GM12878 (cell line): ENCODE measurements around the gene CBARP. TPM values are rescaled to one million over a fixed set of nuclear protein-coding genes. Genes with fewer than 3 reads are reported as not detected.
A peak's percentile ranks its signal among the peaks of the same experiment; 100 is the strongest.
"Not testable (repeated sequence)": the region's sequence is repeated elsewhere in the genome, so short reads cannot be mapped to it uniquely, and the experiment has no call there.

Experiments
- ATAC-seq: fragments of 200-7000 bp; cut with Tn5 transposase; 3 replicates; pipeline ENCODE4 v1.9.1; 2020; ENCODE audit warnings: mild to moderate bottlenecking, moderate library complexity
- BruUV-seq: library from RNA; stranded (reverse); fragments of 400-500 nt; replicated peaks from 2 replicates; lab custom pipeline; 2021; lab: Mats Ljungman, UMichigan
- CTCF ChIA-PET: fragments of 300-600 bp; sonication (Branson Sonifier 250); formaldehyde crosslinking; extraction: SDS; loops from one replicate; lab custom pipeline; 2021; ENCODE audit warnings: inconsistent platforms; lab: Yijun Ruan, JAX
- POLR2A ChIA-PET: fragments of 350-600 bp; formaldehyde crosslinking; extraction: SDS; loops from one replicate; lab custom pipeline; 2021; ENCODE audit warnings: inconsistent platforms; lab: Charles Lee
- RAD21 ChIA-PET: fragments of 300-600 bp; sonication (Branson Sonifier 250); formaldehyde crosslinking; loops from one replicate; lab custom pipeline; 2023; ENCODE audit warnings: antibody characterized with exemption; ENCODE audit not compliant: unreplicated experiment; lab: Charles Lee
- SMC1A ChIA-PET: fragments of 300-600 bp; sonication (Branson Sonifier 250); formaldehyde crosslinking; loops from one replicate; lab custom pipeline; 2023; ENCODE audit not compliant: unreplicated experiment, uncharacterized antibody; lab: Charles Lee
- DNase-seq: peaks from one replicate; pipeline ENCODE4 v3.0.0-alpha.2; 2011; ENCODE audit warnings: low read depth, low spot score
- FAIRE-seq: peaks from 3 replicates; lab custom pipeline; 2011; peaks lifted over from hg19 to GRCh38; lab: Jason Lieb, UNC
- H2AFZ ChIP-seq: 2 replicates; pipeline ENCODE4 v1.6.0; 2011; ENCODE audit warnings: low read depth, low read length, control low read depth; ENCODE audit not compliant: control insufficient read depth
- H3K27ac ChIP-seq: 2 replicates; pipeline ENCODE4 v1.5.1; 2011; ENCODE audit warnings: control low read depth; ENCODE audit not compliant: control insufficient read depth, insufficient read depth
- H3K27me3 ChIP-seq, 2 experiments: replicated peaks in 1 of 2; 2 replicates each; pipeline versions ENCODE4 v1.6.0 to v1.6.1; 2011; ENCODE audit warnings: low read length in 1 of 2; ENCODE audit not compliant: control insufficient read depth in 2 of 2, insufficient read depth in 2 of 2
- H3K36me3 ChIP-seq, 2 experiments: 2 replicates each; pipeline ENCODE4 v1.5.1; 2011; ENCODE audit warnings: low read length in 1 of 2; ENCODE audit not compliant: control insufficient read depth in 2 of 2, insufficient read depth in 2 of 2
- H3K4me1 ChIP-seq: 2 replicates; pipeline ENCODE4 v1.6.1; 2011; ENCODE audit warnings: mild to moderate bottlenecking, low read length, moderate library complexity, mixed read lengths; ENCODE audit not compliant: control insufficient read depth, insufficient read depth
- H3K4me2 ChIP-seq: 2 replicates; pipeline ENCODE4 v1.6.0; 2011; ENCODE audit warnings: control low read depth; ENCODE audit not compliant: control insufficient read depth, insufficient read depth
- H3K4me3 ChIP-seq: fragments of 200-600 bp; sonication (generic); 2 replicates; pipeline ENCODE4 v1.5.1; 2016
- H3K79me2 ChIP-seq: 2 replicates; pipeline ENCODE4 v1.6.0; 2011; ENCODE audit warnings: low read length; ENCODE audit not compliant: control insufficient read depth, insufficient read depth
- H3K9ac ChIP-seq: 2 replicates; pipeline ENCODE4 v1.8.0; 2011; ENCODE audit warnings: low read length, control low read depth, mixed read lengths; ENCODE audit not compliant: control insufficient read depth, insufficient read depth
- H3K9me3 ChIP-seq: replicated peaks from 3 replicates; pipeline ENCODE4 v1.5.1; 2011; ENCODE audit warnings: mild to moderate bottlenecking, low read length; ENCODE audit not compliant: control insufficient read depth, insufficient read depth
- H4K20me1 ChIP-seq: 2 replicates; pipeline ENCODE4 v1.6.0; 2011; ENCODE audit not compliant: control insufficient read depth, insufficient read depth
- ASH2L ChIP-seq: fragments of 300-600, 200-600 bp; sonication (generic); IDR thresholded peaks from 2 replicates; pipeline ENCODE4 v1.6.1; 2017; ENCODE audit warnings: low read depth, mild to moderate bottlenecking, borderline replicate concordance
- EP300 ChIP-seq, 2 experiments: fragments of 150-350 bp in 1 of 2; IDR thresholded peaks; 2 replicates each; pipeline ENCODE4 v1.6.1; 2011 to 2012; ENCODE audit warnings: low read depth in 2 of 2, low read length in 2 of 2, borderline replicate concordance in 1 of 2, improper control_type of control experiment in 1 of 2, inconsistent platforms in 1 of 2; ENCODE audit not compliant: control insufficient read depth in 1 of 2
- RAD51 ChIP-seq: fragments of 450-650 bp; IDR thresholded peaks from 2 replicates; pipeline ENCODE4 v1.6.1; 2016; ENCODE audit warnings: moderate library complexity, mild to moderate bottlenecking, inconsistent platforms
- STAT1 ChIP-seq: fragments of 450-650 bp; conservative IDR thresholded peaks from 2 replicates; pipeline ENCODE4 v1.6.1; 2014; ENCODE audit warnings: antibody characterized with exemption, mild to moderate bottlenecking
- SUPT20H ChIP-seq: IDR thresholded peaks from 2 replicates; pipeline ENCODE4 v1.6.1; 2011; ENCODE audit warnings: low read depth, mild to moderate bottlenecking, low read length, moderate library complexity, borderline replicate concordance; ENCODE audit not compliant: control insufficient read depth
- TCF12 ChIP-seq: IDR thresholded peaks from 2 replicates; pipeline ENCODE4 v1.6.1; 2011; ENCODE audit warnings: low read depth, mild to moderate bottlenecking, low read length
- WGBS: methylation state at CpG from one replicate; pipeline ENCODE4 v1.1.6; 2016; ENCODE audit warnings: low lambda C conversion rate; ENCODE audit not compliant: insufficient replicate concordance, insufficient coverage; ENCODE audit errors: missing lambda C conversion rate; 5-methylcytosine and 5-hydroxymethylcytosine counted together
- in situ Hi-C: fragments of 300-500 bp; cut with MboI; formaldehyde crosslinking; loops from 9 replicates; pipeline ENCODE4 v1.14.3; 2018; ENCODE audit warnings: mixed read lengths
- intact Hi-C: fragments of 100-400 bp; cut with micrococcal nuclease; formaldehyde crosslinking; loops from one replicate; pipeline ENCODE4 v1.14.2; 2022; ENCODE audit not compliant: unreplicated experiment
- polyA plus RNA-seq, 11 experiments: library from polyadenylated mRNA; depleted of rRNA in 4 of 11; unstranded in 6 of 11; stranded (reverse) in 5 of 11; fragments of >200 nt; fragmentation: Nextera tagmentation in 4 of 11; fragmentation: Illumina TruSeq in 1 of 11; extraction: Ambion mirVana in 4 of 11; extraction: Trizol in 1 of 11; gene quantifications; 1 replicate in 1 of 11; 2 replicates in 10 of 11; pipeline versions ENCODE4 v1.2.1 to v1.2.3, GENCODE V29; 2011 to 2016; ENCODE audit warnings: inconsistent platforms in 2 of 11, missing spikeins in 2 of 11, low read depth in 1 of 11
- total RNA-seq, 4 experiments: library from RNA; depleted of rRNA in 3 of 4; stranded (reverse); fragments of >200 nt in 3 of 4; fragmentation: Illumina TruSeq in 1 of 4; extraction: Trizol in 1 of 4; gene quantifications; 2 replicates each; pipeline versions ENCODE4 v1.2.1 to v1.2.3, GENCODE V29; 2013 to 2021
- TF ChIP-seq, protein P1 (sequence below): IDR thresholded peaks from 2 replicates; pipeline ENCODE4 v1.6.1; 2011; ENCODE audit warnings: low read depth, mild to moderate bottlenecking, low read length, moderate library complexity, borderline replicate concordance; ENCODE audit errors: extremely low read depth
- TF ChIP-seq, protein P2 (sequence below): fragments of 450-650 bp; IDR thresholded peaks from 2 replicates; pipeline ENCODE4 v1.6.1; 2018; ENCODE audit warnings: borderline replicate concordance, mild to moderate bottlenecking; ENCODE audit not compliant: partially characterized antibody
- TF ChIP-seq, protein P3 (sequence below): fragments of 150-350 bp; IDR thresholded peaks from 2 replicates; pipeline ENCODE4 v1.6.1; 2014; ENCODE audit warnings: mild to moderate bottlenecking, low read depth, low read length
- TF ChIP-seq, protein P4 (sequence below): fragments of 450-650 bp; IDR thresholded peaks from 2 replicates; pipeline ENCODE4 v1.6.1; 2017; ENCODE audit warnings: mild to moderate bottlenecking

Gene CBARP
- total and polyA plus RNA-seq, 10 of the 15 experiments (the other 5 are each of a cell fraction or from before 2014, with no cell fraction given), result 0.04 to 0.59 (median 0.18) TPM; not detected in 3

DNA sequence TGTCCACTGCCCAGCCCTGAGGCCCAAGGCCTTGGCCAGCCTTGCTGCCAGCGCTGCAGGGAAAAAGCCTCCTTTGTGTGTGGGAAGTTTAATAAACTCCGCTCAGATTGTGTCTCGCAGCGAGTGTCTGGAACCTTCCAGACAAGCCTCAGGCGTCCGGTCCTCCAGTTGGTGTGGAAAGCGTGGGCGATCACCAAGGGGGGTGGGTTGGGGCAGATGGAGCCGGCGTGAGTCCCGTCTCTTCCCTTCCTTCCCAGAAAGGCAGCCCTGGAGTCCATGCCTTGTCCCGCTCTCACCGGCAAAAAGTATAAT, 27.6 kb downstream of the CBARP start:
- FAIRE-seq (no peak), DNase-seq (no peak)
- SMC1A ChIA-PET, result no interaction called here
- intact Hi-C loops, result no loop called here
- H3K9me3 ChIP-seq, result no peaks in the 10 kb centered on the region
- H3K27ac ChIP-seq, result no peak overlapping the region
- no peak overlapping the region for H3K4me3 ChIP-seq
- 98% methylated on average over 13 of the region's 13 CpGs for WGBS
- no TSS peak for BruUV-seq
- peaks cover 85% of the 10 kb centered on the region for H3K79me2 ChIP-seq
- peaks cover 27% of the 10 kb centered on the region for H3K4me1 ChIP-seq
- CTCF ChIA-PET, result interaction anchor here (0.6 kb wide), 2 partner anchors 213 to 317 kb away, joined by 3 to 5 read pairs; partner anchors contain the start of gene MED16
- POLR2A ChIA-PET, result interaction anchor here (0.5 kb wide), 1 partner anchor 958 kb away, joined by 4 read pairs; no protein-coding TSS in a partner anchor
- H2AFZ ChIP-seq, result no peak overlapping the region
- H3K27me3 ChIP-seq, result no peaks in the 10 kb centered on the region
- TF ChIP-seq ASH2L (no peak), STAT1 (no peak), TCF12 (no peak), RAD51 (no peak), SUPT20H (no peak), EP300 (IDR thresholded peaks at IDR 0.05; ENCODE audit: borderline replicate concordance in 1 of 2, control insufficient read depth in 1 of 2, low read depth in 2 of 2, low read length in 2 of 2) (no peak)
- TF ChIP-seq, protein P1, sequence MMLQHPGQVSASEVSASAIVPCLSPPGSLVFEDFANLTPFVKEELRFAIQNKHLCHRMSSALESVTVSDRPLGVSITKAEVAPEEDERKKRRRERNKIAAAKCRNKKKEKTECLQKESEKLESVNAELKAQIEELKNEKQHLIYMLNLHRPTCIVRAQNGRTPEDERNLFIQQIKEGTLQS, result no peak
- TF ChIP-seq, protein P2, sequence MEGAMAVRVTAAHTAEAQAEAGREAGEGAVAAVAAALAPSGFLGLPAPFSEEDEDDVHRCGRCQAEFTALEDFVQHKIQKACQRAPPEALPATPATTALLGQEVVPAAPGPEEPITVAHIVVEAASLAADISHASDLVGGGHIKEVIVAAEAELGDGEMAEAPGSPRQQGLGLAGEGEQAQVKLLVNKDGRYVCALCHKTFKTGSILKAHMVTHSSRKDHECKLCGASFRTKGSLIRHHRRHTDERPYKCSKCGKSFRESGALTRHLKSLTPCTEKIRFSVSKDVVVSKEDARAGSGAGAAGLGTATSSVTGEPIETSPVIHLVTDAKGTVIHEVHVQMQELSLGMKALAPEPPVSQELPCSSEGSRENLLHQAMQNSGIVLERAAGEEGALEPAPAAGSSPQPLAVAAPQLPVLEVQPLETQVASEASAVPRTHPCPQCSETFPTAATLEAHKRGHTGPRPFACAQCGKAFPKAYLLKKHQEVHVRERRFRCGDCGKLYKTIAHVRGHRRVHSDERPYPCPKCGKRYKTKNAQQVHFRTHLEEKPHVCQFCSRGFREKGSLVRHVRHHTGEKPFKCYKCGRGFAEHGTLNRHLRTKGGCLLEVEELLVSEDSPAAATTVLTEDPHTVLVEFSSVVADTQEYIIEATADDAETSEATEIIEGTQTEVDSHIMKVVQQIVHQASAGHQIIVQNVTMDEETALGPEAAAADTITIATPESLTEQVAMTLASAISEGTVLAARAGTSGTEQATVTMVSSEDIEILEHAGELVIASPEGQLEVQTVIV, result no peak
- TF ChIP-seq, protein P3, sequence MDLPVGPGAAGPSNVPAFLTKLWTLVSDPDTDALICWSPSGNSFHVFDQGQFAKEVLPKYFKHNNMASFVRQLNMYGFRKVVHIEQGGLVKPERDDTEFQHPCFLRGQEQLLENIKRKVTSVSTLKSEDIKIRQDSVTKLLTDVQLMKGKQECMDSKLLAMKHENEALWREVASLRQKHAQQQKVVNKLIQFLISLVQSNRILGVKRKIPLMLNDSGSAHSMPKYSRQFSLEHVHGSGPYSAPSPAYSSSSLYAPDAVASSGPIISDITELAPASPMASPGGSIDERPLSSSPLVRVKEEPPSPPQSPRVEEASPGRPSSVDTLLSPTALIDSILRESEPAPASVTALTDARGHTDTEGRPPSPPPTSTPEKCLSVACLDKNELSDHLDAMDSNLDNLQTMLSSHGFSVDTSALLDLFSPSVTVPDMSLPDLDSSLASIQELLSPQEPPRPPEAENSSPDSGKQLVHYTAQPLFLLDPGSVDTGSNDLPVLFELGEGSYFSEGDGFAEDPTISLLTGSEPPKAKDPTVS, result no peak
- TF ChIP-seq, protein P4, sequence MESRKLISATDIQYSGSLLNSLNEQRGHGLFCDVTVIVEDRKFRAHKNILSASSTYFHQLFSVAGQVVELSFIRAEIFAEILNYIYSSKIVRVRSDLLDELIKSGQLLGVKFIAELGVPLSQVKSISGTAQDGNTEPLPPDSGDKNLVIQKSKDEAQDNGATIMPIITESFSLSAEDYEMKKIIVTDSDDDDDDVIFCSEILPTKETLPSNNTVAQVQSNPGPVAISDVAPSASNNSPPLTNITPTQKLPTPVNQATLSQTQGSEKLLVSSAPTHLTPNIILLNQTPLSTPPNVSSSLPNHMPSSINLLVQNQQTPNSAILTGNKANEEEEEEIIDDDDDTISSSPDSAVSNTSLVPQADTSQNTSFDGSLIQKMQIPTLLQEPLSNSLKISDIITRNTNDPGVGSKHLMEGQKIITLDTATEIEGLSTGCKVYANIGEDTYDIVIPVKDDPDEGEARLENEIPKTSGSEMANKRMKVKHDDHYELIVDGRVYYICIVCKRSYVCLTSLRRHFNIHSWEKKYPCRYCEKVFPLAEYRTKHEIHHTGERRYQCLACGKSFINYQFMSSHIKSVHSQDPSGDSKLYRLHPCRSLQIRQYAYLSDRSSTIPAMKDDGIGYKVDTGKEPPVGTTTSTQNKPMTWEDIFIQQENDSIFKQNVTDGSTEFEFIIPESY, result no peak
- TF ChIP-seq, all 136 proteins: peak for 0
- in situ Hi-C loops, result no loop called here
- H3K9ac ChIP-seq, result no peak overlapping the region
- RAD21 ChIA-PET, result interaction anchor here (0.6 kb wide), 1 partner anchor 34 kb away, joined by 4 read pairs; no protein-coding TSS in a partner anchor
- ATAC-seq, result no peak
- H3K36me3 ChIP-seq, result peaks cover 6 to 12% of the 10 kb centered on the region in 2 experiments; a peak in 3 of 4 replicates
- no peak overlapping the region for H3K4me2 ChIP-seq
- H4K20me1 ChIP-seq, result no peaks in the 10 kb centered on the region; the same call in none of the 2 replicates

DNA sequence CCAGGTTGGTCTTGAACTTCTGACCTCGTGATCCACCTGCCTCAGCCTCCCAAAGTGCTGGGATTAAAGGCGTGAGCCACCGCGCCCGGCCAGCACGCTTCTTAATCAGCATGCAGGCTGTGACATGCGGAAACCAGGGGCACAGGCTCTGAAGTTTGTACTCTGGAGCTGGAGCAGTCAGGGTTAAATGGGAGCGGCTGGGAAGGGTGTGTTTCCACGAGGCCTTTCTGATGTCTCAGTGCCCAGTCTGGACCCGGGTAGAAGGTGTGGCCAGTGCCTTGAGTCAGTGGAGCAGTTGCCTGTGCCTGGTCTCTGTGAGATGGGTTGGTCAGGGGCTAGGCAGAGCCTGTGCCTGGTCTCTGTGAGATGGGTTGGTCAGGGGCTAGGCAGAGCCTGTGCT, 29.0 kb downstream of the CBARP start:
- H3K79me2 ChIP-seq, result peaks cover 72% of the 10 kb centered on the region
- CTCF ChIA-PET, ATAC-seq, H4K20me1 ChIP-seq, SMC1A ChIA-PET, H3K9me3 ChIP-seq, in situ Hi-C loops, H3K27me3 ChIP-seq, RAD21 ChIA-PET, FAIRE-seq, H2AFZ ChIP-seq, BruUV-seq, H3K27ac ChIP-seq, intact Hi-C loops, DNase-seq: not testable (repeated sequence)
- peak overlapping the region; percentile 51 for H3K9ac ChIP-seq
- peaks cover 24% of the 10 kb centered on the region for H3K4me1 ChIP-seq
- H3K36me3 ChIP-seq, result peaks cover 0 to 12% of the 10 kb centered on the region in 2 experiments; a peak in 2 of 4 replicates
- peak overlapping the region; percentile 86 for H3K4me2 ChIP-seq
- WGBS, result 85% methylated on average over 10 of the region's 10 CpGs
- POLR2A ChIA-PET, result interaction anchor here (0.6 kb wide), 1 partner anchor 182 kb away, joined by 5 read pairs; the partner anchor contains the start of gene CNN2
- peak overlapping the region; percentile 98 for H3K4me3 ChIP-seq
